Effector memory CD8-positive, alpha-beta T cell (primary cell): ENCODE results near the gene NUP62CL.
"Not testable (repeated sequence)": the region's sequence is repeated elsewhere in the genome, so short reads cannot be mapped to it uniquely, and the experiment has no call there.

ENCODE experiments used
- ATAC-seq: fragments of 150-1000 bp; cut with Tn5 transposase; replicated peaks from 2 replicates; pipeline ENCODE4 v1.10.0; 2021; ENCODE audit warnings: mild to moderate bottlenecking, moderate library complexity
- DNase-seq, 3 experiments: peaks; one replicate each; pipeline ENCODE4 v3.0.0; 2021
- H3K27ac Mint-ChIP-seq, 2 donors: one replicate each; pipeline ENCODE4 v1.8.0; 2022; ENCODE audit warnings: mild to moderate bottlenecking in 2 of 2, mixed read lengths in 2 of 2, moderate library complexity in 2 of 2
- H3K27me3 Mint-ChIP-seq, 2 donors: one replicate each; pipeline ENCODE4 v1.8.0; 2022; ENCODE audit warnings: mixed read lengths in 2 of 2
- H3K36me3 Mint-ChIP-seq: one replicate; pipeline ENCODE4 v1.8.0; 2022; ENCODE audit warnings: mild to moderate bottlenecking, moderate library complexity, mixed read lengths; ENCODE audit not compliant: insufficient read depth
- H3K4me1 Mint-ChIP-seq, 2 donors: one replicate each; pipeline ENCODE4 v1.8.0; 2022; ENCODE audit warnings: low read depth in 2 of 2, mixed read lengths in 2 of 2
- H3K4me3 Mint-ChIP-seq, 2 donors: one replicate each; pipeline ENCODE4 v1.8.0; 2022; ENCODE audit warnings: mild to moderate bottlenecking in 2 of 2, mixed read lengths in 2 of 2, moderate library complexity in 2 of 2
- H3K9me3 Mint-ChIP-seq, 2 donors: one replicate each; pipeline ENCODE4 v1.8.0; 2022; ENCODE audit warnings: mixed read lengths in 2 of 2
- total RNA-seq, 9 experiments: gene quantifications; one replicate each; lab custom pipeline; 2026; lab: John Stamatoyannopoulos, UW

The NUP62CL gene, protein sequence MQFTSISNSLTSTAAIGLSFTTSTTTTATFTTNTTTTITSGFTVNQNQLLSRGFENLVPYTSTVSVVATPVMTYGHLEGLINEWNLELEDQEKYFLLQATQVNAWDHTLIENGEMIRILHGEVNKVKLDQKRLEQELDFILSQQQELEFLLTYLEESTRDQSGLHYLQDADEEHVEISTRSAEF
- 0.37 to 2.6 (median 1.9) reads per million in 9 experiments for total RNA-seq

DNA sequence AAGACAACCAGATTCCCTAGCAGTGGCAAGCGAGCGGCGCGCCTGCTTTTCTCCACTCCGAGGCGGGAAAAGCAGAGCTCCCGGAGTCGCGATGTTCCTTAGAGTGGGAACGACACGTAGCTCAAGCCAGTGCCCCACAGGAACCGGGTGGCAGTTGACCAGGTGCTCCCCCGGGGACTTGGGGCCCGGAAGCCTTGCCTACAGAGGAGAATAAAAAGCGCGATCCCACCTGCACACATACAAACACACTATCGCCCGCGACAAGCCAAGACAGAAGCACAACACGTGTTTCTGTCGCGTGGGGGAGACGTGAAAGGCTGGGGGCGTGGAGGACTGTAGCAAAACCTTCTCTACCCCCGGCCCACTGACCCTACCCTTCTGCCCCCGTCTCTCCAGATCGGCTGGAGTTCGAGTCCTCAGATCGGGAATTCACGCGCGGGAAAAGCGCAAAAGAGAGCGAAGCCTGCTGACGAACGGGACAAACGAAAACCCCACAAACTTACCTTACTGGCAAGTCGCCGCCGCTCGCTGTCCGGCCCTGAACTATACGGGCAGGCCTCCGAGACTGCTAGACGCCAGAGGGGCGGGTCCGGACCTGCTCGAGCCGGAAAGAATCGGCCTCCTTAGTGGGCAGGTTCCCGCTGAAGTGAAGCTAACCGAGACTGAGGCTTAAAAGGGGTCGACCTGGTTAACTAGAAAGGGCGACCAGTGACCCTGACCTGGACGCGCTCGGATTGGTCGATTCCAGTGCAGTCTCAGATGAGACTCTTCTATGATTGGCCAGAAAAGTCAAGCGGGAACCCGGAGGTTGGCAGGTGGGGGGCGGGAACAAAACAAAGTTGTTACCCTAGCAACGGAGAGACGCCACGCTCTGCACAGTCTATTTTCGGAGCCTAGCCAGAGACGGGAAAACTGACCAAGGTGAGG lies at the start of gene NUP62CL, which contains the start of gene DNAAF6:
NUP62CL (minus strand) TSS at position 664 of the 927 bp plus-strand sequence. CDS start 31,287 bp downstream, outside the sequence.
DNAAF6 (plus strand) TSS at position 842 of the 927 bp plus-strand sequence. CDS start 6,265 bp downstream, outside the sequence.
- peak within 1 kb of the TSS; percentile 88 to 90 for H3K27ac Mint-ChIP-seq
- peak within 1 kb of the TSS; percentile 84 to 89 for H3K4me3 Mint-ChIP-seq
- H3K36me3 Mint-ChIP-seq, result no peaks in the 10 kb centered on the region
- peak; percentile 46 to 52 (median 51) for DNase-seq
- H3K9me3 Mint-ChIP-seq, result no peaks in the 10 kb centered on the region
- no peaks in the 10 kb centered on the region for H3K27me3 Mint-ChIP-seq
- H3K4me1 Mint-ChIP-seq, result no peaks in the 10 kb centered on the region
- peak; percentile 92 for ATAC-seq

DNA sequence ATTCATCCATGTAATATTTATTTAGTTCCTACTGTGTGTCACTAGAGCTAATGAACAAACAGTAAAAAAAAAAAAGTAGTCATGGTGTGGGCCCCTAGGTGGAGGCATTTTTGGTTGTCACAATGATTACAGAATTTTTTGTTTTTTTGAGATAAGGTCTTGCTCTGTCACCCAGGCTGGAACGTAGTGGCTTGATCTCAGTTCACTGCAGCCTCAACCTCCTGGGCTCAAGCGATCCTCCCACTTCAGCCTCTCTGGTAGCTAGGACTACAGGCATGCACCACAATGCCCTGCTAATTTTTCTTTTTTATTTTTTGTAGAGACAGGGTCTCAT lies 22.2 kb upstream of the NUP62CL start:
- Mint-ChIP-seq H3K36me3 (peaks cover 3% of the 10 kb centered on the region), H3K27ac (no peak overlapping the region), H3K27me3 (peaks cover 16 to 18% of the 10 kb centered on the region in 2 donors), H3K4me1 (no peaks in the 10 kb centered on the region), H3K9me3 (no peaks in the 10 kb centered on the region), H3K4me3 (no peak overlapping the region)
- ATAC-seq, result no peak
- no peak for DNase-seq

DNA sequence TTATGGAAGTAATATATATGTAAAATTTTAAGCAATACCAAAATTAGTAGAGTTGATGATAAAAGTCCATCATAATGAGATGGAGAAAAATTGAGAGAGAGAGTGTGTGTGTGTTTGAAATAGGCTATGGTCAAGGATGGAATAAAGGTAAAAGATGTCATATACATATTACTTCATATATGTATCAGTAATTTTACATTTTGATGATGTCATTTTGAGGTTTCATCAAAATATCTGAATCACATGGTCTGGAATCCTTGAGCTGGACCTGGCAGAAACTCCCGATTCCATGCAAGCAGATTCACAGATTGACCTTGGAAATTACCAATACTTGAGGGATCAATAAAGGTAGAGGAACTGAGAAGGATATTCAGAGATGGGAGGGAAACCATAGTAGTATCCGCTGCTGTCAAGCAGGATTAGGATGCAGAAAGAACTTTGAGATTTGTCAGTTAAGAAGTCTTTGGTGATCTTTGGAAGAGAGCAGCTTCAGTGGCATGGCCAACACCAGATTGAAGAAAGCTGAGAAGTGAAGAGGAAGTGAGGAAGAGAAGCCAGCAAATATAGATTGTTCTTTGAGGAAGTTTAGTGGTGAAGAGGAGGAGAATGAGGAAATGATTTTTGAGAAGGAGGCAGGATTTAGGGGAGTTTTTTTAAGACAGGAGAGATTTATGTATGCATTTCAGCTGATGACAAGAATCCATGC lies 21.7 kb upstream of the NUP62CL start:
- H3K4me1 Mint-ChIP-seq, result no peaks in the 10 kb centered on the region
- ATAC-seq (no peak), DNase-seq (no peak)
- H3K27me3 Mint-ChIP-seq, result peaks cover 13 to 18% of the 10 kb centered on the region in 2 donors
- H3K36me3 Mint-ChIP-seq, result peaks cover 3% of the 10 kb centered on the region
- H3K27ac Mint-ChIP-seq, result no peak overlapping the region
- no peak overlapping the region for H3K4me3 Mint-ChIP-seq
- H3K9me3 Mint-ChIP-seq, result no peaks in the 10 kb centered on the region

DNA sequence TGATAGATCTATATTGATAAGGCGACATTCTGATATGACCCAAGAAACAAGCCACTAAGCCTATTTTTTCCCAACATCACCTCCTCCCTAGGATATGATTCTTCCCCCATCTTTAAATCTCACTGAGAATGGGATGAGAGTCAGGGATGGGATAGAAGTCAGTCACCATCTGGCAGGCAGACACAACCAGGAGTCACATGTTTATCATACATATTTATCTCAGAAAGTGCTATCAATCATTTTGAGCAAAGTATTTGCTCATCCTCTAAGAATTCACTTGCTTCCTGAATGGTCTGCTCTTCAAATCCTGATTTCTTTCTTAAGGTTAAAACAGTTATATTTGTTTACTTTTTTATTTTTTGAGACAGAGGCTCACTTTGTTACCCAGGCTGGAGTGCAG lies 20.5 kb upstream of the NUP62CL start:
- H3K27me3 Mint-ChIP-seq, result peaks cover 13 to 18% of the 10 kb centered on the region in 2 donors
- no peaks in the 10 kb centered on the region for H3K9me3 Mint-ChIP-seq
- H3K4me1 Mint-ChIP-seq, result no peaks in the 10 kb centered on the region
- H3K36me3 Mint-ChIP-seq, result peaks cover 3% of the 10 kb centered on the region
- no peak for ATAC-seq
- no peak overlapping the region for H3K27ac Mint-ChIP-seq
- no peak for DNase-seq
- H3K4me3 Mint-ChIP-seq, result no peak overlapping the region

DNA sequence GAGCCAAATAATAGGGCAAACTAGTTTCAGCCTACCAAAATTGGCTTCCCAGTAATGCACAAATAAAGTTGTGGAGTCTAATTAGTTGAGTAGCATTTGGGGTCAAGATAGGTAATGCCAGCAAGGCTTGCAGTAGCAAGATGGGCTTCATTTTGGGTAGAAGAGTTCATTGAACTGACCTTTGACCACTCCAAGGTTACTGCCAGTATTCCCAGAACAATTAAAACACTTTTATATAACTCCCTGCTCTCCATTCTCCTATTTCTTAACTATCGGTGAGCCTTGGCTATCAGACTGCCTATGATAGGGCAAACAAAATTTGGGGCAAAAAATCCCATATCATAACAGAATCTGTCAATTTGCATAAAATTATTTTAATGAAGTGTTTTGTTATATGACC lies 7.2 kb upstream of the NUP62CL start:
- H3K9me3 Mint-ChIP-seq, result no peaks in the 10 kb centered on the region
- DNase-seq, result no peak

DNA sequence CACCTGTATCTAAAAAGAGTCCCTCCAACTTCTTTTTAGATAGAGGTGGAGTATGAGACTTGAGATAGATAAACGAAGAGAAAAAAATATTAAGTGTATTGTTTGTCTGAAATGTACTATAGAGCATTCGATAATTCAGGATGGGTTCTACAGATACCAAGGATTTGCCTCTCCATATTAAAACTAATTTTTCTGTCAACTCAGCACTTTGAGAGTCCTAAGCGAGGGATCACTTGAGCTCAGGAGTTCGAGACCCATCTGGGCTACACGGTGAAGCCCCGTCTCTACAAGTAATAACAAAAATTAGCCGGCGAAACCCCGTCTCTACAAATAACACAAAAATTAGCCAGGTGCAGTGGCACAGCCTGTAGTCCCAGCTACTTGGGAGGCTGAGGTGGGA lies 1.7 kb upstream of the NUP62CL start:
- Mint-ChIP-seq H3K27me3 (peaks cover 0 to 7% of the 10 kb centered on the region in 2 donors), H3K4me3 (no peak overlapping the region), H3K36me3 (no peaks in the 10 kb centered on the region), H3K4me1 (no peaks in the 10 kb centered on the region), H3K27ac (no peak overlapping the region), H3K9me3 (no peaks in the 10 kb centered on the region)
- ATAC-seq, result no peak
- no peak for DNase-seq

More for the DNA sequence above, 7.2 kb upstream of the NUP62CL start:
- ATAC-seq, result no peak
- Mint-ChIP-seq H3K4me3 (no peak overlapping the region), H3K36me3 (no peaks in the 10 kb centered on the region), H3K27me3 (peaks cover 7 to 9% of the 10 kb centered on the region in 2 donors), H3K4me1 (no peaks in the 10 kb centered on the region), H3K27ac (no peak overlapping the region)

DNA sequence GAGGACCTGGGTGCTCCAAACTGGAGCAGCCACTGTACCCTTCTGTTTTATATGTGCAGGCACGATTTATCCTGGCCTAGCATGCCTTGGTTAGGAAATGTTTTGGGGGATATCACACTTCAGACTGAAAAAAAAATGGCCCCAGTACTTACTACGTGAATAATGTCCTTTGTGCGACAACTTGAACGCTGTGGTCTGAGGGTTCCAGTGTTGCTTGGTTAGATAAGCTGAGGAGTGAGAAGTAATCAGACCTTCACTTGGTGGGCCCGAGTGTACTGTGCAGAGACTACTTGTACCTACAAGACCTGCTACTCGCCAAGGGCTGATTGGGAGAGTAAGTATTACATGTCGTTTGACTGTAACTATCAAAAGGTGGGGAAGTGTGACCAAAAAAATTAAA lies 856 bp upstream of the NUP62CL start:
- Mint-ChIP-seq H3K27me3 (peaks cover 0 to under 1% of the 10 kb centered on the region in 2 donors), H3K9me3 (no peaks in the 10 kb centered on the region), H3K4me3 (peak overlapping the region in 1 of 2 donors; percentile 84), H3K27ac (no peak overlapping the region), H3K36me3 (no peaks in the 10 kb centered on the region), H3K4me1 (no peaks in the 10 kb centered on the region)
- ATAC-seq (no peak), DNase-seq (no peak)

DNA sequence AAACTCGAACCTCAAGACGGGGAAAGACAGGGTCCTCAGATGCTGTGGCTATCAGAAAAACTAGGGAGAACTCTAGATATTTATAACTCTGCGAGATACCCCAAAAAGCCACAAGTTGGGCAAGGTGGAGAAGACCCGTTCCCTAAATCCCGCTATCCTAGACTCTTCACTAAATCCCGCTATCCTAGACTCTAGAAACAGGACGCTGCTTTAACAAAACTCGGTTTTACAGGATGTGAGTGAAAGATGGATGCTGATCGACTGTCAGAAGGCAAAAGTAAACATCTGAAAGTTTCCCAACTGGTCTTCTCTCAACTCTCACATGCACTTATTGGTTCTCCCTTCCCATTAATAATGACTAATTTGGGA lies 448 bp upstream of the NUP62CL start:
- peak overlapping the region; percentile 88 to 90 for H3K27ac Mint-ChIP-seq
- DNase-seq (no peak), ATAC-seq (no peak)
- H3K27me3 Mint-ChIP-seq, result no peaks in the 10 kb centered on the region
- H3K4me3 Mint-ChIP-seq, result peak overlapping the region; percentile 84 to 89
- H3K9me3 Mint-ChIP-seq, result no peaks in the 10 kb centered on the region
- no peaks in the 10 kb centered on the region for H3K36me3 Mint-ChIP-seq
- H3K4me1 Mint-ChIP-seq, result no peaks in the 10 kb centered on the region

DNA sequence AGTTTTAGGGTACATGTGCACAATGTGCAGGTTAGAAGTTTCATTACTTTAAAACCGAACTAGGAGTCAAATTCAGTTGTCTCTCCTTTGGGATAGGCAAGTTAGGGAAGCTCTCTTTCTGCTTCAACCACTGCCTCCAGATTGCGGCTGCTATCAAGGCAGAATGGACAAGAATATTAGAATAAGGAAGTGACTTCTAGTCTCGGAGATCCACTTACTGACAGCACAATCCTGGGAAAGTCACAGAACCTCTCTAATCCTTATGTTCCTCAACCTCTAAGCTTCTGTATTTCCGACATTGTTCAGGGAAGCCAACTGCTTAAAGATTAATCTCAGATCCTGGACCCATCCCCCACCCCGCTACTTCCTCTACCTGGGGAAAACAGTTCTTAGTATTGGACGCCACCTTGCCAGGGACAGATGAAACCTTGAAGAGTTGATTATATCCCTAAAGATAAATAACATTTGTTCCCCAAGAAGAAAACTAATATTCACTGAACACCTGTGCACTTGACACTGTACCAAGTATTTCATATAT lies 2.1 kb downstream of the NUP62CL start:
- ATAC-seq, result no peak
- Mint-ChIP-seq H3K9me3 (no peaks in the 10 kb centered on the region), H3K36me3 (no peaks in the 10 kb centered on the region), H3K4me3 (no peak overlapping the region), H3K4me1 (no peaks in the 10 kb centered on the region), H3K27ac (no peak overlapping the region), H3K27me3 (no peaks in the 10 kb centered on the region)
- no peak for DNase-seq

DNA sequence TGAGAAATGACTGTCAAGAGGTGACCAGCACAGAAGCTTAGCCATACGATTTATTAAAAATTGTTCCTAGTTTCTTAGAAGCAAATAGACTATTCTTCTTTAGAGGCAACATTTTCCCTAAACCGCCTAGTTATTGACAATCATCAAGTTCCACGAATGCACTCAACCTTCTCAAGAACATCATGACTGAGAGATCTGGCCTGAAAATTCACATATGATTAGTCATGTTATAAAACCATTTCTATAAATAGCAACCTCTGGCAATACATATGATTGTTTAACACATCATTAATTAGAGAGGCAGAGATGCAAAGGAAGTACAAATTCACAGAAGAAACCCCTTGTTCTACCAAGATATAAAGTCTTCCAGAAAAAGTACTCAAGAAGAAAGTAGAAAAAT lies 6.7 kb downstream of the NUP62CL start:
- Mint-ChIP-seq H3K36me3 (peaks cover 3% of the 10 kb centered on the region), H3K4me1 (no peaks in the 10 kb centered on the region), H3K4me3 (no peak overlapping the region), H3K9me3 (no peaks in the 10 kb centered on the region), H3K27ac (no peak overlapping the region), H3K27me3 (no peaks in the 10 kb centered on the region)
- no peak for ATAC-seq
- no peak for DNase-seq

DNA sequence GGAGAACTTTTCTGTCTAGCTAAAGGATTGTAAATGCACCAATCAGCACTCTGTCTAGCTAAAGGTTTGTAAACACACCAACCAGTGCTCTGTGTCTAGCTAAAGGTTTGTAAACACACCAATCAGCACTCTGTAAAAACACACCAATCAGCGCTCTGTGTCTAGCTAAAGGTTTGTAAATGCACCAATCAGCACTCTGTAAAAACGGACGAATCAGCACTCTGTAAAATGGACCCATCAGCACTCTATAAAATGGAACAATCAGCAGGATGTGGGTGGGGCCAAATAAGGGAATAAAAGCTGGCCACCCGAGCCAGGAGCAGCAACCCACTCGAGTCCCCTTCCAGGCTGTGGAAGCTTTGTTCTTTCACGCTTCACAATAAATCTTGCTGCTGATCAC lies 8.2 kb downstream of the NUP62CL start:
- DNase-seq, H3K27ac Mint-ChIP-seq, H3K4me3 Mint-ChIP-seq, H3K27me3 Mint-ChIP-seq, H3K4me1 Mint-ChIP-seq, H3K36me3 Mint-ChIP-seq, ATAC-seq, H3K9me3 Mint-ChIP-seq: not testable (repeated sequence)

DNA sequence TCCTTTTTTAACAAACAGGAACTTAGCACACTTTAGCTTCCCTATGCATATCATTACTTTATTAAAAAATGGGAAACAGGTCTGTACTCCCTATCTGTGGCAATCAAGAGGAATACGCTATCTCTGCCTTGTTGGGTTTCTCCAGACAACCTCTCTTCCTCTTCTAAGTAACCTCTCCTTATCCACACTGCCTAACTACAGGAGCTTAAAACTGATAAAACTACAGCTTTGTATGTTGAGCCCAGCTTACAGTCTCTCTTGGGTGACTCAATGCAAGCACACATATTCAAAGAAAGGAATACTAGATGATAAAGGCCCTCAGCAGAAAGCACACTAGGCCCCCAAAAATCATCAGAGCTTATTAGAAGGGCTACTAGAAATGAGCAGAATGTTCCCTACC lies 8.9 kb downstream of the NUP62CL start:
- no peak for ATAC-seq
- H3K27me3 Mint-ChIP-seq, result no peaks in the 10 kb centered on the region
- H3K4me1 Mint-ChIP-seq, result no peaks in the 10 kb centered on the region

DNA sequence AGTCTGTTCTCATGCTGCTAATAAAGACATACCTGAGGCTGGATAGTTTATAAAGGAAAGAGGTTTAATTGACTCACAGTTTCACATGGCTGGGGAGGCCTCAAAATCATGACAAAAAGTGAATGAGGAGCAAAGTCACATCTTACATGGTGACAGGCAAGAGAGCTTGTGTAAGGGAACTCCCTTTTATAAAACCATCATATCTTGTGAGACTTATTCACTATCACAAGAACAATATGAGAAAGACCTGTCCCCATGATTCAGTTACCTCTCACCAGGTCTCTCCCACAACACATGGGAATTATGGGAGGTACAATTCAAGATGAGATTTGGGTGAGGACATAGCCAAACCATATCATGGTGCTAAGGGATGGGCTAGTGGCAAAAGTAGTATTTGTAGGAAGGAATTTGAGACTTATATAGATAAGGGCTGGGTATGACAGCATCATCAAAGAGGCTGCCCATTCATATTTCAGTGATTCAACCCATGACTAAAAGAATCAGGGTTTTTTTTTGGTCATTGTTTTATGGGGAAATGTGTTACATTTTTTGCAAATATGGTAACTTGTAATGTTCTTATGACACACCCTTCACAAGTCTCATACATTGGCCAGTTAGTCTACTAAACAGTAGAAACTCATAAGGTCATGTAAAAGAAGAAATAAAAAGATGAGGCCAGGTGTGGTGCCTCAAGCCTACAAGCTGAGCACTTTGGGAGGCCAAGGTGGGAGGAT lies 34.7 kb downstream of the NUP62CL start:
- DNase-seq (no peak), ATAC-seq (no peak)
- no peak overlapping the region for H3K27ac Mint-ChIP-seq
- no peaks in the 10 kb centered on the region for H3K36me3 Mint-ChIP-seq
- peaks cover 0 to 7% of the 10 kb centered on the region in 2 donors for H3K27me3 Mint-ChIP-seq
- H3K9me3 Mint-ChIP-seq, result no peaks in the 10 kb centered on the region
- H3K4me3 Mint-ChIP-seq, result no peak overlapping the region
- H3K4me1 Mint-ChIP-seq, result no peaks in the 10 kb centered on the region

More for the DNA sequence above, 8.9 kb downstream of the NUP62CL start:
- no peak overlapping the region for H3K27ac Mint-ChIP-seq
- peaks cover 3% of the 10 kb centered on the region for H3K36me3 Mint-ChIP-seq
- DNase-seq, result no peak
- H3K4me3 Mint-ChIP-seq, result no peak overlapping the region
- no peaks in the 10 kb centered on the region for H3K9me3 Mint-ChIP-seq
